ENCODE results near the gene SOX21. TPM values are rescaled to one million over a fixed set of nuclear protein-coding genes. Genes with fewer than 3 reads are reported as not detected.

The SOX21 gene
- total and polyA plus RNA-seq, 10 of the 15 experiments (the other 5 are each of a cell fraction or from before 2014, with no cell fraction given), result not detected

GRCh38 chr13:94710881-94711560, 1.3 kb downstream of the SOX21 start (continued):
- TF ChIP-seq E2F8 (IDR thresholded peaks at IDR 0.05; ENCODE audit: low read depth, partially characterized antibody), result no peak
- TF ChIP-seq NR2F1 (conservative IDR thresholded peaks at IDR 0.05), result no peak
- no peak for TF ChIP-seq RFX5 (IDR thresholded peaks at IDR 0.05; ENCODE audit: low read depth, low read length)
- TF ChIP-seq ZNF592 (IDR thresholded peaks at IDR 0.05), result no peak

Measured in GM12878 (cell line).